Peyer's patch (tissue), 4 donors: ENCODE measurements around the gene SPTB. TPM values are rescaled to one million over a fixed set of nuclear protein-coding genes. Genes with fewer than 3 reads are reported as not detected.
A peak's percentile ranks its signal among the peaks of the same experiment; 100 is the strongest.

Experiments
- DNase-seq, 3 donors: peaks; one replicate each; pipeline ENCODE4 v3.0.0-alpha.2; 2017 to 2019
- H3K27ac ChIP-seq, 4 donors: fragments of 200-600 bp; sonication (generic); one replicate each; pipeline ENCODE4 v1.5.1; 2016 to 2019
- H3K27me3 ChIP-seq, 2 donors: fragments of 200-600 bp; sonication (generic); one replicate each; pipeline ENCODE4 v1.5.1; 2019
- H3K36me3 ChIP-seq, 3 donors: fragments of 200-600 bp; sonication (generic); one replicate each; pipeline ENCODE4 v1.5.1; 2016 to 2019
- H3K4me1 ChIP-seq, 4 donors: fragments of 200-600 bp; sonication (generic); one replicate each; pipeline ENCODE4 v1.5.1; 2016 to 2019
- H3K4me3 ChIP-seq, 4 donors: fragments of 200-600 bp; sonication (generic); 1 replicate in 3 of 4; 2 replicates in 1 of 4; pipeline ENCODE4 v1.5.1; 2016 to 2019; ENCODE audit warnings: mild to moderate bottlenecking in 1 of 4
- H3K9me3 ChIP-seq, 4 donors: fragments of 200-600 bp; sonication (generic); one replicate each; pipeline ENCODE4 v1.5.1; 2016 to 2019; ENCODE audit warnings: mild to moderate bottlenecking in 1 of 4
- POLR2A ChIP-seq, 2 donors: fragments of 450-650 bp; IDR thresholded peaks; one replicate each; pipeline ENCODE4 v1.5.1; 2017; ENCODE audit warnings: antibody characterized with exemption in 2 of 2, mild to moderate bottlenecking in 2 of 2, moderate library complexity in 2 of 2
- total RNA-seq, 4 donors: library from RNA; depleted of rRNA; stranded (reverse); fragments of >200 nt; gene quantifications; one replicate each; pipeline ENCODE4 v1.1.0, GENCODE V29; 2016
- TF ChIP-seq, protein P1 (sequence below), 6 experiments: fragments of 450-650 bp in 4 of 6; fragments of 200-600 bp in 2 of 6; sonication (generic) in 1 of 6; IDR thresholded peaks; one replicate each; pipeline ENCODE4 v1.5.1; 2017 to 2019; ENCODE audit warnings: antibody characterized with exemption in 6 of 6, mild to moderate bottlenecking in 3 of 6, moderate library complexity in 1 of 6

The SPTB gene
- total RNA-seq, 4 donors from 2014 or later = 0.57 to 2.5 (median 0.94) TPM; not detected in 1

- Histone ChIP-seq H3K9me3 (no peaks in the 10 kb centered on the region), H3K27ac (peak overlapping the region in 1 of 4 donors; percentile 46), H3K4me3 (peak overlapping the region in 2 of 4 donors; percentile 18 to 95), H3K4me1 (peaks cover 6 to 52% (median 11%) of the 10 kb centered on the region in 4 donors), H3K27me3 (no peaks in the 10 kb centered on the region), H3K36me3 (no peaks in the 10 kb centered on the region)
- peak in 2 of 3 donors; percentile 73 to 75 for DNase-seq
- peak in 1 of 2 donors; percentile 28 for TF ChIP-seq POLR2A (IDR thresholded peaks at IDR 0.05)
- TF ChIP-seq, protein P1, sequence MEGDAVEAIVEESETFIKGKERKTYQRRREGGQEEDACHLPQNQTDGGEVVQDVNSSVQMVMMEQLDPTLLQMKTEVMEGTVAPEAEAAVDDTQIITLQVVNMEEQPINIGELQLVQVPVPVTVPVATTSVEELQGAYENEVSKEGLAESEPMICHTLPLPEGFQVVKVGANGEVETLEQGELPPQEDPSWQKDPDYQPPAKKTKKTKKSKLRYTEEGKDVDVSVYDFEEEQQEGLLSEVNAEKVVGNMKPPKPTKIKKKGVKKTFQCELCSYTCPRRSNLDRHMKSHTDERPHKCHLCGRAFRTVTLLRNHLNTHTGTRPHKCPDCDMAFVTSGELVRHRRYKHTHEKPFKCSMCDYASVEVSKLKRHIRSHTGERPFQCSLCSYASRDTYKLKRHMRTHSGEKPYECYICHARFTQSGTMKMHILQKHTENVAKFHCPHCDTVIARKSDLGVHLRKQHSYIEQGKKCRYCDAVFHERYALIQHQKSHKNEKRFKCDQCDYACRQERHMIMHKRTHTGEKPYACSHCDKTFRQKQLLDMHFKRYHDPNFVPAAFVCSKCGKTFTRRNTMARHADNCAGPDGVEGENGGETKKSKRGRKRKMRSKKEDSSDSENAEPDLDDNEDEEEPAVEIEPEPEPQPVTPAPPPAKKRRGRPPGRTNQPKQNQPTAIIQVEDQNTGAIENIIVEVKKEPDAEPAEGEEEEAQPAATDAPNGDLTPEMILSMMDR (IDR thresholded peaks at IDR 0.05) = no peak
Measured at GRCh38 chr14:64702493-64703394, 177.0 kb downstream of the SPTB start.

DNA sequence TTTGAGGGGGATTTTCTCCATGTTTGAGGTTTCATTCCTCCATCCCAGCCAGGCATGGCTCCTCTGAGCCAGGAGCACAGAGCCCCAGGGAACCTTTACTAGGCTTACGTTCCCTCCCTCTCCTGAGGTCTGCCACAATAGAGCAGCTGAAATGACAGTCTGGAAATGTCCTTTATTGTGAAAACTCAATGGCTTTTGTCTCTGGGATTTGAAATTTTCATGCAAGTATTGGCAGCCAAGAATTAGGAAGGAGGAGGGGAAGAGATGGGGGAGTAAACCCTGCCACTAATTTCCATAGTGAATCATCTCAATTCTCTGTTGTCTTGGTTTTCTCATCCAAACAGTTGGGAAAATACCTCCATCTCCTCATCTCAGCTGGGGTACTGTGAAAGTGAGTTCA, 178.0 kb downstream of the SPTB start:
- TF ChIP-seq POLR2A (IDR thresholded peaks at IDR 0.05) = no peak
- TF ChIP-seq, protein P1 (IDR thresholded peaks at IDR 0.05) = no peak
- DNase-seq = no peak
- H3K4me3 ChIP-seq = no peak overlapping the region
- H3K27me3 ChIP-seq = no peaks in the 10 kb centered on the region
- H3K27ac ChIP-seq = no peak overlapping the region
- no peaks in the 10 kb centered on the region for H3K9me3 ChIP-seq
- peaks cover 6 to 41% (median 11%) of the 10 kb centered on the region in 4 donors for H3K4me1 ChIP-seq
- H3K36me3 ChIP-seq = no peaks in the 10 kb centered on the region

- DNase-seq = no peak
- Histone ChIP-seq H3K27ac (no peak overlapping the region), H3K36me3 (no peaks in the 10 kb centered on the region), H3K27me3 (no peaks in the 10 kb centered on the region), H3K4me1 (peaks cover 6 to 33% (median 11%) of the 10 kb centered on the region in 4 donors), H3K4me3 (no peak overlapping the region), H3K9me3 (no peaks in the 10 kb centered on the region)
- TF ChIP-seq POLR2A (IDR thresholded peaks at IDR 0.05) = no peak
- TF ChIP-seq, protein P1 (IDR thresholded peaks at IDR 0.05) = no peak
Measured at GRCh38 chr14:64700894-64701293, 178.8 kb downstream of the SPTB start.

GRCh38 chr14:64700290-64700689, 179.4 kb downstream of the SPTB start:
- Histone ChIP-seq H3K27ac (no peak overlapping the region), H3K9me3 (no peaks in the 10 kb centered on the region), H3K4me1 (peaks cover 6 to 27% (median 11%) of the 10 kb centered on the region in 4 donors), H3K4me3 (no peak overlapping the region), H3K27me3 (no peaks in the 10 kb centered on the region), H3K36me3 (no peaks in the 10 kb centered on the region)
- no peak for DNase-seq
- TF ChIP-seq, protein P1 (IDR thresholded peaks at IDR 0.05) = no peak
- no peak for TF ChIP-seq POLR2A (IDR thresholded peaks at IDR 0.05)

GRCh38 chr14:64698903-64699302, 180.8 kb downstream of the SPTB start:
- peak in 2 of 3 donors; percentile 68 to 78 for DNase-seq
- H3K9me3 ChIP-seq = no peaks in the 10 kb centered on the region
- H3K4me1 ChIP-seq = peaks cover under 1 to 23% (median 8%) of the 10 kb centered on the region in 4 donors
- no peak for TF ChIP-seq POLR2A (IDR thresholded peaks at IDR 0.05)
- TF ChIP-seq, protein P1 (IDR thresholded peaks at IDR 0.05) = no peak
- H3K27me3 ChIP-seq = no peaks in the 10 kb centered on the region
- peak overlapping the region in 1 of 4 donors; percentile 46 for H3K27ac ChIP-seq
- no peaks in the 10 kb centered on the region for H3K36me3 ChIP-seq
- no peak overlapping the region for H3K4me3 ChIP-seq
